ENCODE results near the gene TMEM183A.

Gene TMEM183A

DNA sequence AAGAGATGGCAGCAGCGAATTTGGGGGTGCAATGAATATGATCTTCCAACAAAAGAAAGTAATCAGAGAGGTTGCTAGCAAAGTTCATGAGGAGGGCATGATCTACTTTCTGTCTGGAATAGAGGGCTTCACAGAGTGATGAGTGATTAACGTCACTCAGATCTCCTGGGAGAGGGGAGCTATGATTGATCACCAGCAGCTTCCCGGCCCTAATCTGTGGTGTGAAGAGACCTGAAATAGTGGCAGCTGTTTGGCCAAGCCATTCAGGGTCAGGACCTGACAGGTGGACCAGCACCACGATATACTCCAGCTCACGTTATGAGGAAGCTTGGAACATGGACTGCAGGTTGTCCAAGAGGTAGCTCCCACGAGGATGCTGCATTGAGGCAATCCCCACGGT is 19.9 kb upstream of the TMEM183A start:
- TF ChIP-seq, protein P1, sequence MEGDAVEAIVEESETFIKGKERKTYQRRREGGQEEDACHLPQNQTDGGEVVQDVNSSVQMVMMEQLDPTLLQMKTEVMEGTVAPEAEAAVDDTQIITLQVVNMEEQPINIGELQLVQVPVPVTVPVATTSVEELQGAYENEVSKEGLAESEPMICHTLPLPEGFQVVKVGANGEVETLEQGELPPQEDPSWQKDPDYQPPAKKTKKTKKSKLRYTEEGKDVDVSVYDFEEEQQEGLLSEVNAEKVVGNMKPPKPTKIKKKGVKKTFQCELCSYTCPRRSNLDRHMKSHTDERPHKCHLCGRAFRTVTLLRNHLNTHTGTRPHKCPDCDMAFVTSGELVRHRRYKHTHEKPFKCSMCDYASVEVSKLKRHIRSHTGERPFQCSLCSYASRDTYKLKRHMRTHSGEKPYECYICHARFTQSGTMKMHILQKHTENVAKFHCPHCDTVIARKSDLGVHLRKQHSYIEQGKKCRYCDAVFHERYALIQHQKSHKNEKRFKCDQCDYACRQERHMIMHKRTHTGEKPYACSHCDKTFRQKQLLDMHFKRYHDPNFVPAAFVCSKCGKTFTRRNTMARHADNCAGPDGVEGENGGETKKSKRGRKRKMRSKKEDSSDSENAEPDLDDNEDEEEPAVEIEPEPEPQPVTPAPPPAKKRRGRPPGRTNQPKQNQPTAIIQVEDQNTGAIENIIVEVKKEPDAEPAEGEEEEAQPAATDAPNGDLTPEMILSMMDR (IDR thresholded peaks at IDR 0.05; ENCODE audit: borderline replicate concordance, control extremely low read depth, extremely low read depth, insufficient read depth, missing control alignments): no peak
- no peak for DNase-seq (ENCODE audit: low spot score)
- in situ Hi-C loops (cut with MboI; ENCODE audit: low sequenced_read_pairs, unreplicated experiment): loop anchor here (25.0 kb wide), 1 partner anchor 225 kb away; no protein-coding TSS in a partner anchor

DNA sequence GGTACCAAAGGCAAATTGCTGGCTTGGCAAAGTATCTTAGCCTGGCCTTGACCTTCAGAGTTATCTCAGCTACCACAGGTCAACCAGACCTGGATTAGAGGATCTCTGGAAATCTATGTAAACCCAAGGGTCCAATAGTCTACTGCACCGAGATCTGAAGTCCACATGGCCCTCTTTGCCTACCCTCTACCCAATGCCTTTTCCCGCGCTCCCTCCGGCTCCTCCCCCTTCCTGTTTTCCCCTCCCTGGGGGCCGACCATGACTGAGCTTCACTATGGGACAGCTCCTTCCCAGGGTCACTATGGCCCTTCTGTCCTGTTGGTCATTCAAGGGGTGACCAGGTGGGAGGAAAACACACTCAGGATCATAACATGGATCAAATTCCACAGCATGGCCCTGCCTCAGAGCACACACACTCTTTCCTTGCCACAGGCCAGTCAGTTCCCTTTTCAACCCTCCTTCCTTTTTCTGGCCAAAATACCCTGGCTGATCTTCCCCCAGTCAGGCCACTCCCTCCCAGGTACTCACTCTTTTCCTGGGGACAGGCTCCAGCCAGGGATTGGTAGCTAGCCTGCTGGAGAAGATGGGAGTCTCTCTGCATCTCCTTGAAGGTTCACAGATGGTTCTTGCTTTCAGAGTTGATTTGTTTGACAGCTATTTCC is 19.1 kb upstream of the TMEM183A start:
- DNase-seq (ENCODE audit: low spot score): no peak
- TF ChIP-seq, protein P1 (IDR thresholded peaks at IDR 0.05; ENCODE audit: borderline replicate concordance, control extremely low read depth, extremely low read depth, insufficient read depth, missing control alignments): no peak
- in situ Hi-C loops (cut with MboI; ENCODE audit: low sequenced_read_pairs, unreplicated experiment): loop anchor here (25.0 kb wide), 1 partner anchor 226 kb away; no protein-coding TSS in a partner anchor

DNA sequence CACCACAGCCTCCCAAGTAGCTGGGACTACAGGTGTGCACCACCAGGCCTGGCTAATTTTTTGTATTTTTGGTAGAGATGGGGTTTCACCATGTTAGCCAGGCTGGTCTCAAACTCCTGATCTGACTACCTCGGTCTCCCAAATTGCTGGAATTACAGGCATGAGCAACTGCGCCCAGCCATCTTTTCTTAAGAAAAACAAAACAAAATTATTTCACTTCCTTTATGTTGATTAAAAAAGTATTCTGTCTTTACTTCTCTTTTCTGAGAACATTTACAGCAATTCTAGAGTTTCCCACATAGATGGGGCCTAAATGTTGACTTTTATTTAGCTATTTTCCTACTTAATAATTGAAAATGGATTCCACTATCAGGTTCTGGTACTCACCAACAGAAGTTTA is 17.3 kb upstream of the TMEM183A start:
- TF ChIP-seq, protein P1 (IDR thresholded peaks at IDR 0.05; ENCODE audit: borderline replicate concordance, control extremely low read depth, extremely low read depth, insufficient read depth, missing control alignments): no peak
- no peak for DNase-seq (ENCODE audit: low spot score)
- in situ Hi-C loops (cut with MboI; ENCODE audit: low sequenced_read_pairs, unreplicated experiment): loop anchor here (25.0 kb wide), 1 partner anchor 228 kb away; no protein-coding TSS in a partner anchor

GRCh38 chr1:202991112-202991511 is 16.1 kb upstream of the TMEM183A start:
- TF ChIP-seq, protein P1 (IDR thresholded peaks at IDR 0.05; ENCODE audit: borderline replicate concordance, control extremely low read depth, extremely low read depth, insufficient read depth, missing control alignments): no peak
- in situ Hi-C loops (cut with MboI; ENCODE audit: low sequenced_read_pairs, unreplicated experiment): loop anchor here (25.0 kb wide), 1 partner anchor 229 kb away; no protein-coding TSS in a partner anchor
- DNase-seq (ENCODE audit: low spot score): no peak

DNA sequence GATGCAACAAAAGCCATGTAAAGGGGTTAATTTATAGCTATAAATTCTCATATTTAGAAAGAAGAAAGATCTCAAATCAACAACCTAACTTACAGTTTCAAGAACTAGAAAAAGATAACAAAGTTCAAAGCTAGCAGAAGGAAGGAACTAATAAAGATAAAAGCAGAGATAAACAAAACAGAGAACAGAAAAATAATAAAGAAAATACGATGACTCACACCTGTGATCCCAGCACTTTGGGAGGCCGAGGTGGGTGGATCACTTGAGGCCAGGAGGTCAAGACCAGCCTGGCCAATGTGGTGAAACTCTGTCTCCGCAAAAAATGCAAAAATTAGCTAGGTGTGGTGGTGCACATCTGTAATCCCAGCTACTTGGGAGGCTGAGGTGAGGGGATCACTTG is 12.4 kb upstream of the TMEM183A start:
- no peak for DNase-seq (ENCODE audit: low spot score)
- TF ChIP-seq, protein P1 (IDR thresholded peaks at IDR 0.05; ENCODE audit: borderline replicate concordance, control extremely low read depth, extremely low read depth, insufficient read depth, missing control alignments): no peak
- in situ Hi-C loops (cut with MboI; ENCODE audit: low sequenced_read_pairs, unreplicated experiment): loop anchor here (25.0 kb wide), 1 partner anchor 232 kb away; no protein-coding TSS in a partner anchor

GRCh38 chr1:202998836-202999750 is 8.1 kb upstream of the TMEM183A start:
- DNase-seq (ENCODE audit: low spot score): peak; percentile 61
- in situ Hi-C loops (cut with MboI; ENCODE audit: low sequenced_read_pairs, unreplicated experiment): loop anchor here (25.0 kb wide), 1 partner anchor 237 kb away; no protein-coding TSS in a partner anchor

More at GRCh38 chr1:202998836-202999750, 8.1 kb upstream of the TMEM183A start:
- TF ChIP-seq, protein P1 (IDR thresholded peaks at IDR 0.05; ENCODE audit: borderline replicate concordance, control extremely low read depth, extremely low read depth, insufficient read depth, missing control alignments): peak; percentile 60

Measured in GM13976 (cell line).